DMS153 (cell line): ENCODE data around the gene DROSHA.

ENCODE experiments used
- DNase-seq: peaks from one replicate; lab custom pipeline; 2025; lab: John Stamatoyannopoulos, UW

Gene DROSHA

DNA sequence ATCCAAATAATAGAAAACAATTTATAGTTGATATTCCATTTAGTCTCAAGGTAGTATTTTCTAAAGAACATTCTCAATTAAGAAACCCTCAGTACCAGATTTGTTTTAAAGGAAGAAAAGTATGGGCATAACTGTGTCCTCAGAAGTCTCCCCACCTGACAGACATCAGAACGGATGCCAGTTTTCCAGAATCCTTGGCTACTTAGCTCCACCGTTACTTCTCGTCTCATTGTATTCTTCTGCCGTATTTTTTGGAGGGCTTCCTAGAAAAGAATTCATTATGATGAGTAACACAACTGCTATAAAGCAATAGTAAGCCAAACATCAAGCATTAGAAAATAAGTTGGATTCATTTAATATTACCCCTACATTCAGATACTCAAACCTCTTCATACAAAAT, 67.8 kb downstream of the DROSHA start:
- DNase-seq, result no peak

DNA sequence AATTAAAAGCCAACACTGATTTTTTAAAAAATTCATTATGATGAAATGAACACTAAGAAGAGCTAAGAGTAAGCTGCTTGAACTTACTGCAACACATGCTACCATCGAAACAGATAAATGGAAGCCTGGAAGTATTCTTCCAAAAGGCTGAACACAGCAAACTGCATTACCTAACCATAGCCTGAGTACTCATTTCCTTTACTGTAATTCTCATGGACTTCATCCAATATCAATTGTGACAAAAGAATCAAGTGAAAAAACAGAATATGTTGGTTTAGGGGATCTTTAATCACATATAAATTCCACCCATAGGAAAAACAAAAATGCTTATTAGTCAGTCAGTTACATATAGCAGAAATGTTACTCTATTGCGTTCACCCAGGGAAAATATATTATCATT, 68.5 kb downstream of the DROSHA start:
- DNase-seq, result no peak

DNA sequence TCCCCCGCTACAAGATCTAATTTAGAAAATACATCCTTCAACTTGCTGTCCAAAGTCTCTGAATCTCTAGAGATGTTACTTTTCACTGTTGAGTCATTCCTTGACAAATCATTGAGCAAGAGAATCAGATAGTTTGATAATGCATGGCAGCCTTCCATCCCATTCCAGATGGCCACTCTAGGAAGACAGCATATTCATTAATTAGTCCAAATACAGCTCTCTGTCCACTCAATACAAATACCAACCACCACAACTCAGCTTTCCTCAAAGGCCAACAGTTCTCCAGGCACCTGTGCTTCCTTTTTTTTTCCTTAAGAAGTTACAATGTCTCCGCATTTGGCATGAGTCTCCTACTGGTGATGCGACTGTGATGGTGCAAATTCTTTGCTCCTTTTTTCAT, 72.3 kb downstream of the DROSHA start:
- DNase-seq, result no peak

GRCh38 chr5:31455172-31455571, 76.7 kb downstream of the DROSHA start:
- no peak for DNase-seq

DNA sequence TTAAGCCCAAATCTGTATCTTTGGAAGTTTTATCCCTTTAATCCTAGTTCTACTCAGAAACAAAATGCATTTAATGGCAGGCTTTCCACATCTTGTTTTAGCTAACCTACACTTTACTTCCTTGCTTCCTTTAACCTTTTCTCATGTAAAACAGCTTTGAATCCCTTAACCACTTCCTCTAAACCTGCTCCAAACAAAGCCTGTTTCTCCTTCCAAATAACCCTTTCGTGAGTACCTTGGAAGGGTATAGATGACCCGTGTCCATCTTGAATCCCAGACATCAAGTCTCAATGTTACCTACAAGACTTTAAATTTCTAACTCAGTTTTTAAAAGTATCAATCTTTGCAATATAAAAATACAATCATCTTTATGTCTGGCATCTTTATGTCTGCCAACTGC, 78.4 kb downstream of the DROSHA start:
- DNase-seq, result no peak

GRCh38 chr5:31452314-31452713, 79.6 kb downstream of the DROSHA start:
- DNase-seq, result no peak

DNA sequence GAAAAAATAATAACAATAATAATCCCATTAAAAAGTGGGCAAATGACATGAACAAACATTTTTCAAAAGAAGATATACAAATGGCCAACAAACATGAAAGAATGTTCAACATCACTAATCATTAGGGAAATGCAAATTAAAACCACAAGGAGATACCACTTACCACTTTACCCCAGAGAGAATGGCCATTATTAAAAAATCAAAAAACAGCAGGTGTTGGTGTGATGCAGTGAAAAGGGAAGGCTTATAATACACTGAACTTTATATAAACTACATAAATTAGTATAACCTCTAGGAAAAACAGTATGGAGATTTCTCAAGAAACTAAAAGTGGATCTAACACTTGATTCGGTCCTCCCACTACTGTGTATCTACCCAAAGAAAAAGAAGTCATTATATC, 81.9 kb downstream of the DROSHA start:
- no peak for DNase-seq

DNA sequence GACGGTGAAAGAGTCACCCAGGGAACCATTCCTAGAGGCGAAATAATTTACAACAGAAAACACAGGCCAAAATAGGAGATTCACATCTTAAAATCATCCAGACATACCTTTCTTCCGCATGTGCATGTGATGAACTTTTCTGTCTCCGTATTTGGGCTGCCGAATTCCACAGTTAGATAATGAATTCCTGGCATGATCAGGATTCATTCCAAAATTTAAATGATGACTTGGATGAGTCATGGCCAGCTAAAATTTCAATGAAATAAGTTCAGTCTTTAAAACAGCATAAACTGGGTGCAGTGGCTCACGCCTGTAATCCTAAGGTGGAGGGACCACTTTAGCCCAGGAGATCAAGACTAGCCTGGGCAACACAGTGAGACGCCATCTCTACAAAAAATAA, 82.7 kb downstream of the DROSHA start:
- DNase-seq, result no peak

DNA sequence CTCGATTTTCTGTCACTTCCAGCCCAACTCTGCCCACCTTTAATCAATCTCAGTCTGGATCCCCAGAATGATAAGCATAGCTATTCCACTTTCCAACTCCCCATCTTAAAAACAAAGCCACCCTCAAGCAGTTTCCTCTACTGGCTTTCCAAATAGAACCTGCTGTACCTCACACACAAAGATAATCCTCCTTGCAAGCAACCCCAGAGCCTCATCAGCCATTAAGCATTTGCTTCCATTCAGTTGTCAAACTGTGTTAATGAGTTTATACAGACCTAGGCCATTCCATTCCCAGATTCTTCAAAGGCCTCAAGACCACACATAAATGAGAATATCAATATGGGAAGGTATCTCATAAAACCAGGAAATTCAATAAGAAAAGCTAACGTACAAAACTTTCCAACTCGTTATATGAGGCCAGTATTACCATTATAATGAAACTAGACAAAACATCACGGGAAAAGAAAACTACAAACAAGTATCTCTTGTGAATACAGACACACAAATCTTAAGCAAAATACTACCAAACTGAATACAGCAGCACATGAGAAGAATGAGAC, 86.8 kb downstream of the DROSHA start:
- no peak for DNase-seq

DNA sequence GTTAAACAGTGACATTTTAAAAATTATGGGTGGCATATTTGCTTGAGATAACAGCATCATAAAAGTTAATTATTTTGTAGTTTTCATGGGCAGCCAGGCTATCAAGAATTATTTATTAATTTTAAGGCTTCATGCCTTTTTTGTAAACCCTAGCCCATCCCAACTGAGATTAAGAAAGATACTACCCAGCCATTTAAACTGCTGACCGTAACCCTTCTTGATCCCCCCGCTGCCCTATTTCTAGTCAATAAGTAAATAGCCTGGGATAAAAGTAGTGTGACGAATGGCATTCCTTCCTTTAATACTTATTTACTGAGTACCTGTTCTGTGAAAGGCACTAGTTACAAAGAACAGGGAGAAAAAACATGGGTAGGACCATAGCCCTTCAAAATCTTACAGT, 88.3 kb downstream of the DROSHA start:
- DNase-seq, result no peak

DNA sequence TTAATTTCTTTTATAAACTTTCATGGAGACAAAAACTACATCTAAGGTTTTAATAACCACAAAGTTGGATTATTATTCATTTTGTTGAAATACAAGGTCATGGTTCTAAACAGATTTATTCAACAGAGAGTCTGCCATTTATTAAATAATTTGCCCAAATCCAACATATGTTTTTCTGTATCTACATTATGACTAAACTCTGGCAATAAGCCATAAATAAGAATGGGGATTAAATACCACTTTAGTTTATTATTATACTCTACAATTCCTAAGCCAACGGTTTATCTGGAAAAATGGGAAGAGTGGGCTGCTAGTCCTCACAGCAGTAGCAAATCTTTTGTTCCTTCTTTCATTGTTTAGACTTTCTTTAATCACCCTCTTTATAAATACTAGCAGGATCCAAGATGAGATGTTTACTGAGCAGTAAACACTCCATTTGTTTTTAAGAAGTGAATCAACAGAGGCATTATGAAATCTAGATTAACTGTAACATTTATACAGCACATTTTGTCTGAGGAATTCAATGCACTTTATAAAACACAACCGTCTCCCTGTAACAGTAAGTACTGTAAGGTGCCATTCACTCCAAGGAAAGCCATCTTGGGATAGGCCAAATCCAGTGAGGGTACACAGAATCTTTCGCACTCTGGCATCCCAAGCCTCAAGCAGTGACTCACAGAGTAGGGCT, 89.7 kb downstream of the DROSHA start:
- DNase-seq, result no peak

- DNase-seq, result no peak
These were observed 95.0 kb downstream of the DROSHA start for GRCh38 chr5:31436851-31437250.

DNA sequence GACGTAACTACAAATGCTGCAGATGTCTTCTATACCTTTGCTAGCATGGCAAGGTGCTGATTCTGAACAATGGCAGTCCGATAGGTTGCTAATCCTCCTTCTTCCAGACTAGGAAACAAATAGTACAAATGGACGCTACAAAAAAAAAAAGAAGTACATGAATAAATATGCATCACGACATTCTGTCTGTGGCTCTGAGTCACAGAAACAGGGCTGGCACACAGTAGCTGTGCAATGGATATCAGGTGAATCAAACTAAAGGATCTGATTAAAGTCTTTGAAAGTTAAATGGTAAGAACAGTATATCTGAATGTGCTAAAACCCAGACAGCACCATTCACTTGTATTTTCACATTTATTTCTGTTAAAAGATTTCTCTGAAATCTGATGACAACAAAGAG, 96.2 kb downstream of the DROSHA start:
- DNase-seq, result no peak

DNA sequence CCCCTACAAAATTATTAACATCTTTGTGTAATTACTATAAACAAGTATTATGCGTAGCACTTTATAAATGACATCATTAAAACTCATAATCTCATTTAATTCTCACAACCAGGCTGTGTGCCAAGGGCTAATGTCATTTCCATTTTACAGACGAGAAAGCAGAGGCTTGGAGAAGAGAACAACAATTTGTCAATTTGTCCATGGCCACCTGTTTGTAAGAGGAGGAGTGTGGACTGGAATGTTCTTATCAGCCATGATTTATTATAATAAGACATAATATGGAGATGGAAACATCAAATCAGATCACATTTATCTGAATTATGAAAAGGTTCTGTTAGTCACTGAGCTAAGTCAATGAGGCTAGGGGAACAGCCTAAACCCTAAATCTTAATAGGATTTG, 97.0 kb downstream of the DROSHA start:
- DNase-seq, result no peak

DNA sequence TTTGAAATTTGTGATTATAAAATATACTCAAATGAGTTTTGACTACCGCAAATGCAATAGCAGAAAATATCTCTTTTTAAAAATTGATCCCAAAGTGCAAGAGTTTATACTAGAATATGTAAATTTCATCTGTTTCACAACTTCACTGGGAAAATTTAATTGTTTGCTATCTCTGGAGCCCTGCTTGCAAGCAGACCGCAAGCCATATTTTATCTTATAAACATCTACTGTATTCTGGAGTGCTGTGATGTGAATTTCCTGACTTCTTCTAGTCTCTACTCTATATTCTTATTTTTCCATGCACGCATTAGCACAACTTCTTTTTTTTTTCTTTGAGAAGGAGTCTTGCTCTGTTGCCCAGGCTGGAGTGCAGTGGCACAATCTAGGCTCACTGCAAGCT, 98.7 kb downstream of the DROSHA start:
- no peak for DNase-seq

DNA sequence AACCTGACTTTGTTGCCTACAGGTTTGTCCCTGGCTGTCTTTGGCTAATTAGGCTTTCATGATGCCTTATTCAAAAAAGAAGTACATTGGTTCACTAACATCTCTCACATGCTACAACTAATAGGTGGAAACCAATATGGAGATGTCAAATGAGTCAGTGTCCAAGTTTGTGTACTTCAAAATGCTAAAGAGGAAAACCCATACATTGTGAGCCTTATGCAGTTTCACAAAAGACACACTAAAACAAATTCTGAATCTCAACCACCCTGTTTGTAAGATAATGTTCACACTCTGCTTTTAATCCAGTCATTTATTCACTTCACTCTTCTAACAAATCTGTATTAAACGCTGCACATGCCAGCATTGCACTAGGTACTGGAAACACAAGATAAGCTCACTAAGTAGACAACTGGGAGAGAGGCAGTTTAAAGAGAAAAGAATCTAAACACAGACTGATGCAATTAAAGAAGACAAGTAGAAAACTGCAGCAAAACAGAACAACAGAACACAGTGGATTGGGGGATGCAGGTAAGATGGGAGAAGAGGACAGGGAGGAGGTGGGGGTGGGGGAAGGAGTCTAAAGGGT, 104.1 kb downstream of the DROSHA start:
- no peak for DNase-seq

DNA sequence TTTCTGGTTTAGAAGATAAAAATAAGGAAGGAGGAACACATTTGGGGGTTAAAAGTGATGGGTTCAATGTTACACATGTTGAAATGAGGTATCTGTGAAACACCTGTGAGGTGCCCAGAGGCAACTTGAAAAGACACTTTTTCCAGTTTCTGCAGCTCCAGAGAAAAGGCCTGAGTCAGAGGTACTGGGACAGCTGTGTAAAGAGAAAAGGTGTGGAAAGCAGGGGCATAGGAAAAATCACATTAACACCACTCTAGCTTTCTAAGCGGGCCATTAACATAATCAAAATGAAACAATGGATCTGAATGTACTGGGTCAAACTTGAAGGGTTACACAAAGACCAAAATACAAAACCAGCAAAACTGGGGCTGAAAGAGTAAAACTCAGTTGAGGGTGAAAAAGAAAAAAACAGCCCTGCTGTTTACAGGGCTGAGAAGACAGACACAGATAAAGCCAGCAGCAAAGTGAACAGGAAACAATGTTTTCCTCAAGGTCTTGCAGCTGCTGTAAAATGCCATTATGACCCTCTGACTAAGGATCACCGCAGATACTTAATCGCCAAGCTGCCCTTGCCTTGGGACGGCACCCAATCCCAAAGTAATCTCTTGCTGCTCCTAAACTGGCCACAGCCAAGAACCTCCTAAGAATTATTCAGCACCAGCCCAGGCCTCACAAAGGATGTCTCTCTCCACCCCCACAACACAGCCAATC, 104.7 kb downstream of the DROSHA start:
- DNase-seq, result no peak

DNA sequence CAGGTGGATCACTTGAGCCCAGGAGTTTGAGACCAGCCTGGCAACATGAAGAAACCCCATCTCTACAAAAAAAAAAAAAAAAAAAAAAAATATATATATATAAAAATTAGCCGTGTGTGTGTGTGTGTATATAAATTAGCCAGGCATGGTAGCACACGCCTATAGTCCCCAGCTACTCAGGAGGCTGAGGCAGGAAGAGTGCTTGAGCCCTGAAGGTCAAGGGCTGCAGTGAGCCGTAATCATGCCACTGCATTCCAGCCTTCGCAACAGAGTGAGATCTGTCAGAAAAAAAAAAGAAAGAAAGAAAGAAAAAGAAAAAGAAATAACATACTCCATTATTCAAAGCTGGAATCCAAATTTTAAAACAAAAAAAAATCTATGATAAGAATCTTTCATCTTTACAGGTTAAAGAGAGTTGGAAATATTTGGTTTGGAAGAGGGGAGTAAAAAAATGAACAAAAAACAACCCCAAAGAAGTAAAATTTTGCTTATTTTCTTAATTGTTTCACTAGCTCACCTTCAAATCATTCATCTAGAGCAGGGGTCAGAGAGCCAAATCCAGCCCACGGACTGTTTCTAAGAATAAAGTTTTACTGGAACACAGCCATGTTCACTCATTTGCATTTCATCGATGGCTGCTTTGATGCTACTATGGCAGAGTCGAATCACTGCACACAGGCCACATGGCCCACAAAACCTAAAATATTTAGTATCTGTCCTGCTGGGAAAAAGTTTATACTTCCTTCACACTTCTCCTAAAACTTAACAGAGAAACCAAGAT, 109.9 kb downstream of the DROSHA start:
- no peak for DNase-seq

DNA sequence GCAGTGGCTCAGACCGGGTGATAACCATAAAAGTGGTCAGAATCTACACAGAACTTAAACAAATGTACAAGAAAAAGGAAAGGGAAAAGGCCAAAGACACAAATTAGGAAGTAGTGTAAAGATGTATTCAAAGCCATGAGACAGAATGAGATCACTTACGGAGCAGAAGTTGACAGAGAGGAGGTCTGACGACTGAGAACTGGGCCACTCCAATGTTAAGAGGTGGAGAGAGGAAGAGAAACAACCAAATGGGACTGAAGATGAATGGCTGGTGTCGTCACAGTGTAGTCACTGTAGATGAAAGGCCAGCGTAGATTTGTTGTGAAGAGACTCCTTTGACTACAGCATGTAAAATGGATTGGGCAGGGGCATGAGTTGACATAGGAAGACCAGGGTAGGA, 114.4 kb downstream of the DROSHA start:
- DNase-seq, result no peak

GRCh38 chr5:31416547-31416946, 115.3 kb downstream of the DROSHA start:
- no peak for DNase-seq

DNA sequence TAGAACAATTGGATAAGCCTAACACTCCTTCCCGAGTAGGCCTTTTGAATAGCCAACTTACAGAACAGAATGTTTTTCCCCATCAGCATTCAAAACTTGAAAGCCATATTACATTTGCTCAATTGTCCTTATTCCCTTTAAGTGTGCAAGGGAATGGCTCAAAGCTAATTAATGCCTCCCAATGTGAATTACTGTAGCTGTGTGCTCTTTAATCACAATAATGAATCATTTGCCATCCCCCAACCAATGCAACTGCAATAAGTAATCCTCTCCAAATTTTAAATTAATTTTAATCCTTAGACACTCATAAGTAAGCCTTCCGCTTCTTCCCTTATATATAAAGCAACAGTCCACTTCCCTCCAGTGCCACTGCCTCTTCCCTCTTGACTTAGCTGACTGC, 115.9 kb downstream of the DROSHA start:
- no peak for DNase-seq
